ENCODE results near the gene IFT43.

- no peak for TF ChIP-seq POLR2A (IDR thresholded peaks at IDR 0.05)
- no peak for TF ChIP-seq CTCF (IDR thresholded peaks at IDR 0.05)
These were observed 123.7 kb downstream of the IFT43 start for GRCh38 chr14:76109087-76109880.
